HG02852 (cell line): Measurements from ENCODE around the gene HSPB7.
"Not testable (repeated sequence)": the region's sequence is repeated elsewhere in the genome, so short reads cannot be mapped to it uniquely, and the experiment has no call there.

Experiments
- ATAC-seq: cut with Tn5 transposase; IDR thresholded peaks from one replicate; pipeline ENCODE4 v1.9.1; 2021; ENCODE audit warnings: mild to moderate bottlenecking, moderate library complexity; ENCODE audit not compliant: unreplicated experiment

The HSPB7 gene

DNA sequence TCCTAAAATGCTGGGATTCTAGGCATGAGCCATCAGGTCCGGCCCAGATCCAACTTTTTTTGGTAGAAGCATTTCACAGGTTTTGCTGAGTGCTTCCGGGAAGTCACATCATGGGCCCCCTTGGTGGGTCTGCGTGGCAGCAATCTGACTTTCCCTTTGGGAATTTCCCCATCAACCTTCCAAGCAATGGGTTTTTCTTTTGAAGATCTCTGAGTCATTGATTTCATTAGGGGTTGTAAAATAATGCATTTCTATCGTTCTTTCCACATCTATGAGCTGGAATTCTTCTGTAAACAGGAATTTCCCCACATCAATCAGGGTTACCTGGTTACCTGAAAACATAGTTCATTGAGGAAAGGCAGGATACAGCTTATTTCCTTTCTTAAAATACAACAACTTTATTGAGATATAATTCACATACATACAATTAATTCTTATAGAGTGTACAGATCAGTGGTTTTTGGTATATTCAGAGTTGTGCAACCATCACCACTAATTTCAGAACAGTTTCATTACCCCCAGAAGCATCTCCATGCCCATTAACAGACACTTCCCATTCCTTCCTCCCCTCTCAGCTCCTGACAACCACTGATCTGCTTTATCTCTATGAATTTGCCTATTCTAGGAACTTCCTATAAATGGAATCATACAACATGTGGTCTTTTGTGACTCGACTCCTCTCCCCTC lies 32.1 kb downstream of the HSPB7 start:
- ATAC-seq: no peak

DNA sequence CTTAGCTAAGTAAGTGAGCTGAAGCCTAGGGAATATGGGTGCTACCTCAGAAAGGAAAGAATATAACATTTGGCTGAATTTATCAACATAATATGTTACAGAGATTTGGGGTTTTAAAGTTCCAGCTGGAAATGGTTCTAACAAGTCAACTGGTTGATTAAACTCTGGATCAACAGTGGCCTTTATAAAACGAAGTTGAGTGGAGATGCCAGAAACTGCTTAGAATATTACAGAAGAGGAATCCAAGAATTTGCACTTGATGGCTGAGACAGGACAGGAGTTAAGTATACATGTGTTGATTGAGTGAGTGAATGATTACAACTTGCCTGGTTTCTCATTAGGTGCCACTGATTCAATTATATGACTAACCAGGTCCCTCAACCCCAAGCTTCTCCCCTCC lies 34.6 kb downstream of the HSPB7 start:
- ATAC-seq: no peak

DNA sequence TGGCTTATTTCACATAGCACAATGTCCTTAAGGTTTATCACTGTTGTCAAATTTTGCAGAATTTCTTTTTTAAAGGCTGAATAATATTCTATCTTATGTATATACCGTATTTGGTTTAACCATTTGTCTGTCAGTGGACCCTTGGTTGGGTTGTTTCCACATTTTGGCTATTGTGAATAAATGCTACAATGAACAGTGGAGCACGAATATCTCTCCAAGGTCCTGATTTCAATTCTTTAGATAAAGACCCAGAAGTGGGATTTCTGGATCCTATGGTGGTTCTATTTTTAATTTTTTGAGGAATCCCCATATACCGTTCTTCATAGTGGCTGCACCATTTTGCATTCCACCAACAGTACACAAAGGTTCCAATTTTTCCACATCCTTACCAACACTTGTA lies 36.2 kb downstream of the HSPB7 start:
- ATAC-seq: no peak

DNA sequence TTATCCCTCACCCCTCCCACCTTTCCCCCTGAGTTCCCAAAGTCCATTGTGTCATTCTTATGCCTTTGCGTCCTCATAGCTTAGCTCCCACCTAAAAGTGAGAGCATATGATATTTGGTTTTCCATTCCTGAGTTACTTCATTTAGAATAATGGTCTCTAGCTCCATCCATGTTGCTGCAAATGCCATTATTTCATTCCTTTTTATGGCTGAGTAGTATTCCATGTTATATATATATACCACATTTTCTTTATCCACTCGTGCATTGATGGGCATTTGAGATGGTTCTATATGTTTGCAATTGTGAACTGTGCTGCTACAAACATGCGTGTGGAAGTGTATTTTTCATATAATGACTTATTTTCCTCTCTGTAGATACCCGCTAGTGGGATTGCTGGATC lies 39.9 kb downstream of the HSPB7 start:
- ATAC-seq: not testable (repeated sequence)

DNA sequence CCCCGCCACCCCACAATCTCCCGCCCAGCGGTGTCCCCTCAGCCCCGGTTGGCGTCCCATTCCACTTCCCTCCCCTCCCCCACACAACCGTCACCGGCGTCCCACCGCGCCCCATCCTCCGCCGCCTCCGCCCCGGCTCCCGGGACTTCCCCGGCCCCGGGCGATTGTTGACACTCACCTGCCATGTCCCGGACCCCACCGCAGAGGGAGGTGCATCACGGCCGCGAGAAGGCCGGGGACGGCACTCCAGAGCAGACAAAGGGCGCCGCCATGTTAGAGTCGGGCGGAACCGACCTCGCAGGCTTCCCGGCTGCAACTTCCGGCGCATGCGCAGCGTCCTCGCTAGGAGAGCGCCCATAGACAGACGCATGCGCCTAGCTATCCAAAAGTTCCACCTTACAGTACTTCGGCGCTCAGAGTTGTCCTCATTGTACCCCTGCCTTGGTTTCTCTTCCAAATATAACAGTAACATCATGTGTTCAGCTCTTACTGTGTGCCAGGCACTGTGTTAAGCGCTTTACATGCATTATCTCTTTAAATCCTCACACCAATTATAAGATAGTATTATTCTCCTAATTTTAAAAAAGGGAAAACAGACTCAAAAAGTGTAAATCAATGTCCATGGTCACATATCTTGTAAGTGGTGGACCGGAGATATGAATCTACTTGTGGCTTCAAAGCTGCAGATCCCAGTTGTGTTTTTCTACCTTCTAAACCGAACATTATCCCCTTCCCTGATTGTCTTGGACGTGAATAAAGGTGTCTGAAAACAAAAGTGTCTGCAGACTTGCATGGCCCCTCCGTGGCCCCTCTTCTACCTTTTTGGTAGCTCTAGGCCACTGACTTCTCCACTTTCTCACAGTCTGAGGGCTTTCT lies 41.8 kb downstream of the HSPB7 start, which contains the start of gene ZBTB17:
ZBTB17 (minus strand) TSS at position 297 of the 876 bp plus-strand sequence. CDS start 27,606 bp downstream, outside the sequence.
- peak; percentile 68 for ATAC-seq

DNA sequence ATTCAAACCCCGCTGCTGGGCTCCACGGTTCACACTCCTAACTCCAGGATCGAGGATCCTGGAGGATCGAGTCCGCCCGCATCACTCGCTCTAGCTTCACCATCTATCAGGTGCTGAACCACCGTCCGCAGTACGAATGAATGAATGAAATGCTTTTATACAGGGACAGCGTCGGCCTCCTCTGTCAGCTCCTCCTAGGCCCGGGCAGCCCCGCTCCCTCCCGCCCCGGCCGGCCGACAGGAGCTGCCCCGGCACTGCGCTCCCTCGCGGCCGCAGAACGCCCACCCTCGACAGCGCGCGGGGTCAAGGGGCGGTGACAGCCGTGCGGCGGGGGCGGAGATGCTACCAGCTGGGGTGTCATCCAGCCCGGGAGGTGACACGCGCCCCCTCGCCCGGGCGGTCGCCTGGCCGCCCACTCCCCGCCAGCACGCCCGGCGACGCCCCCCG lies 42.5 kb downstream of the HSPB7 start:
- peak; percentile 58 for ATAC-seq

DNA sequence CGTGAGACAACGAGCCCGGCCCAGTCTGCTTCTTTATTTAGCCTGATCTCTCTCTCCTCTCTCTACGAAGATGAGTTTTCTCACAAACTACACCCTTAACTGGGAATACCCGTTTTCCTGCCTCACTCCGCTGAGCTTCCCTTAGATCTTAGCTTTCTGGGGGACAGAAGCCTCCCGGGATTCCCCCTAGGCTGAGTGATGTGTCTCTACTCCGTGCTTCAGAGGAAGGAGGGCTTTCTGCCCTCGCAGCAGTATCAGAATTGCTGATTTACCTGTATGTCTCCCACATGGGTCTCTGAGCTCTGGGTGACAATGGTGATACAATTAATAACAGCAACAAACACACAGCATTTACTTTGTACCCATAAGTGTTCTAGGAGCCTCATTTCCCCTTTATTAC lies 43.0 kb downstream of the HSPB7 start:
- ATAC-seq: no peak

DNA sequence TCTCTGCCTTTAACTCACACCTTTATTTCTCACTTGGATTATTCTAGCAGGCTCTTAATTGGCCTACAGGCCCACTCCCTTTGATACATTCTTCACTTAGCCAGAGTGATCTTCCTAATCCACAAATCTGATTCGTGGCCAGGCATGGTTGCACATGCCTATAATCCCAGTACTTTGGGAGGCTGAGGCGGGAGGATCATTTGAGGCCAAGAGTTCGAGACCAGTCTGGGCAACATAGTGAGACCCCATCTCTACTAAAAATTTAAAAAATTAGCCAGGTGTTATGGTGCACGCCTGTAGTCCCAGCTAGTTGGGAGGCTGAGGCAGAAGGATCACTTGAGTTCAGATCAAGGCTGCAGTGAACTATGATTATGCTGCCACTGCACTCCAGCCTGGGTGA lies 44.1 kb downstream of the HSPB7 start:
- ATAC-seq: no peak

DNA sequence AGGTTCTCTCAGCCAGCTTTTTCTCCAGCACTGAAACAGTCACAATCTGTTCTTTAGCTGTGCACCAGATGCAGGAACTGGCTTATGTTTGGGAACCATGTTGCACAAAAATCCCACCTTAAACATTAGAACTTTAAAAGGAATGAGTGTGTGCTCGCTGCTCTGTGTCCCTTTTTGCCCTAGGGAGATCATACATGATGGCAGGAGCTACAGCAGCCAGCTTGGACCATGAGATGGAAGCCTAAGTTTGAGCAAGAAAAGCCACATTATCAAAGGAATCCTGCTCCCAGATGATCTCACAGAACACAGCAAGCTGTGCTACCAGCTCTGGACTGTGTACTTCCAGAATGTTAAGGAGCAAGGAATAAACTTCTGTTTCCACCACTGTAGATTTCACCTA lies 45.4 kb downstream of the HSPB7 start:
- no peak for ATAC-seq

DNA sequence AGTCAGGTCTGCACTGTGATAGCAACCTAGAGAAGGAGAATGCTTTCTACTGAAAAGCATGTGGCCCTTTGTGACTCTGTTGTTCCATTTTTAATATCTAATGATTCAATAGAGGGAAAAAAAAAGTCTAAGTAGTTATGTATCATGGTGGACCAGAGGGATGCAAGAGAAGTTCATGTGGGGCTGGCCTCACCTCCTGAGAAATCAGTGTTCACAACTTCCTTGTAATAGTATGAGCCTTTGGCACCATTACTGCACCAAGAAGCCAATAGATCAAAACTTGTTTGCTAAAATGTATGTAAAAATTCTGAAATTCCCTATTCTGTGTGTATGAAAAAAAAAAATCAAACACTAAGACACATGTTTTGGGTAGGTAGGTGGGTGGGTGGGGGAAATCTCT lies 46.9 kb downstream of the HSPB7 start:
- ATAC-seq: no peak

DNA sequence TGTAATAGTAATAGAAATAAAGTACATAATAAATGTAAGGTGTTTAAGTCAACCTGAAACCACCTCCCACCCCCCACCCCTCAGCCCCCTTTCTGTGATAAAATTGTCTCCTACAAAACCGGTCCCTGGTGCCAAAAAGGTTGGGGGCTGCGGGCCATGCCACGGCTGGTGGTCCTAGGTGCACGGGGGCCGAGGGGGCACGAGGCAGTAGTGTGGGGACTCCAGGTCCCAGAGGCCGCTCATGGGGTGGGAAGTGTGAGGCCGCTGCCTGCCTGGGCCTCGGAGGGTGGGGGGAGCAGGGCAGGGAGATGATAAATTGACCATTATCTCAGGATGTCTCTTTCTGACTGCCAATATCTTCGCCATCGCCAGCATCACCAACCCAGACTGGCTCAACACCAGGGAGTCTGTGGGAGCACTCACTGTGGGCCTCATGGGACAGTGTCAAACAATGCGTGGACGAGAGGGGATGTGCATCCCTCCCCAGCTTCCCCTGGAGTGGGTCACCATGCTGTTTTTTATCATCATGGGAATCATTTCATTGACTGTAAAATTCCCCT lies 48.4 kb downstream of the HSPB7 start:
- ATAC-seq: no peak

DNA sequence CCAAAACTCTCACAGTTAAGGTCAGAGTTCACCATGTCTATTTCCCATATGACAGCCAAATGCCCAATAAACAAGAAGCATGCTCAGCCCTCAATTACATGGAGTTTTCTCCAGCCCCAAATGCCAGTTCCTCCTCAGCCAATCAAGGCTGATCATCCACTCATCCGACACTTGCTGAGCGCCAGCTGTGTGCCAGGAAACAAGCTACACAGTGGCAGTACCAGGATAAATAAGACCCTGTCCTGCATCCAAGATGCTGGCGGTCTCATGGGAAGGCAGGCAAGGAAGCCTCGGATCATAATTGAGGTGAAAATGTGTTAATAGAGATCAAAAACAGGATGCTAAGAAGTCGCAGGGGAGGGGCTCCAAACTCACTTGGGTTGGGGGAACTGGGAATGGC lies 49.7 kb downstream of the HSPB7 start:
- ATAC-seq: no peak

DNA sequence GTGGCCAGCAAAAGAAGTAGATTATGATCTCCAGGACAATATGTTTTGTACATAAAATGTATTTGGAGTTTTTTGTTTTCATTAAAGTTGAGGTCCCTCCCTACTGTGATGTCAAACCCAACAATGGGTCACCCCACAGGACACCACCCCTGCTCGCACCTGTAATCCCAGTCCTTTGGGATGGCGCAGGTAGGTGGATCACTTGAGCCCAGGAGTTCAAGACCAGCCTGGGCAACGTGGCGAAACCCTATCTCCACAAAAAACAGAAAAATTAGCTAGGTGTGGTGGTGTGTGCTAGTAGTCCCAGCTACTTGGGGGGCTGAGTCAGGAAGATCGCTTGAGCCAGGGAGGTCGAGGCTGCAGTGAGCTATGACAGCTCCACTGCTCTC lies 50.9 kb downstream of the HSPB7 start:
- no peak for ATAC-seq

DNA sequence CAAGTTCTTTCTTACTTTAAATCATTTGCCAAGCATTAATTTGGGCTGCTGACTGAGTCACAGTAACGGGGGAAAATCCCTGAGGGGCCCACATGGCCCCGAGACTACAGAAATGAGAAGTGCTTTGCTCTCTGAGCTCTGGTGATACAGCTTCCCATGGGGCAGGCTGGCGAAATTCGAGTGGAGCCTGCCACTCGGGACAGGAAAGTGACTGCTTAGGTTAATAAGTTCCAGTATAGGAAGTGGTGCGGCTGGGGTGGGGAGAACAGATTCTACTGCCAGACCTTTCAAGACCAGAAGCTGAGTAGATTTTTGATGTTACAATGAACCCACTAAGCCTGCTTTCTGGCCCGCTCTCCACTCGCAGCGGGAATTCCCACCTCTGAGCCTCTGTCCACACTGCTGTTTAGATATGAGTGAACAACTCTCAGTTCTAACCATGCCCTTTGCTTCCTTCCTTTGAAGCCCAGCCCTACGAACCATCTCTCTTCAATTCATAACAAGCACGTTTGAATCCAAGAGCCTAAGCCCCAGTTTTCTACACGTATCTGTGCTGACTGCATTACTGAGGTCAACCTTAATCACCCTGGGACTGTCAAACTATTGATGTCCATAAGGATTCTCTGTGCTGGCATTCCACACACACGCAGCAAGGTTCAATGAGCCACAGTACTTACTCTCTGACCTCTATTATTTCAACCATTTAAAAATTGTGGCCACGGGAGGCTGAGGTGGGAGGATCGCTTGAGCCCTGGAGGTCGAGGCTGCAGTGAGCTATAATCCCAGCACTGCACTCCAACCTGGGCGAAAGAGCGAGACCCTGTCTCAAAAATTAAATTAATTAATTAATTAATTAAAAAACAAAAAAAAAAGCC lies 51.5 kb downstream of the HSPB7 start:
- peak; percentile 65 for ATAC-seq

DNA sequence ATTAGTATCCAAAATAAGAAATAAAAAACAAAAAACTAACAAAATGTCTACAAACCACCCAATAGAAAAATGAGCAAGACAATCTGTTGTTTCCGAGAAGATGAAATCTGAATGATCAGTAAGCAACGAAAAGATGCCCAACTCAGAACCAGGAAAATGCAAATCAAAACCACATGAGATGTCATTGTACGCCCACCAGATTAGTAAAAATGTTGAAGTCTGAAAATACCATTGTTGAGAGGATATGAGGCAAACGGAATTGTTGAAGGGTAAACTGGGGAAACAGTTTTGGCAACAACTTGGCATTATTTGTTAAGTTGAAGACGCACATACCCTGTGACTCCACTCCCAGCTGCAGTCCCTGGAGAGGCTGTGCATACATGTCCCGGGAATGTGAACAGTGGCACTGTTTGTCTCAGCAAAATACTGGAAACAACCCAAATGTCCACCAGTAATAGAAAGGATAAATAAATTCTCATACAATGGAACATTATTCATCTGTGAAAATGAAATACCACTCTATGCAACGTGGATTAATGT lies 52.5 kb downstream of the HSPB7 start:
- ATAC-seq: no peak
